Glutamatergic neuron (in vitro differentiated cells): ENCODE measurements around the gene C20orf141. TPM values are rescaled to one million over a fixed set of nuclear protein-coding genes. Genes with fewer than 3 reads are reported as not detected.

ENCODE experiments used
- DNase-seq: peaks from one replicate; pipeline ENCODE4 v3.0.0; 2022
- H3K27ac Mint-ChIP-seq: one replicate; pipeline ENCODE4 v1.8.0; 2020; ENCODE audit warnings: mild to moderate bottlenecking, mixed read lengths, inconsistent platforms; ENCODE audit not compliant: unreplicated experiment
- H3K27me3 Mint-ChIP-seq: one replicate; pipeline ENCODE4 v1.8.0; 2020; ENCODE audit warnings: mild to moderate bottlenecking, moderate library complexity, mixed read lengths, inconsistent platforms; ENCODE audit not compliant: unreplicated experiment
- H3K36me3 Mint-ChIP-seq: one replicate; pipeline ENCODE4 v1.8.0; 2020; ENCODE audit warnings: mild to moderate bottlenecking, mixed read lengths, inconsistent platforms; ENCODE audit not compliant: unreplicated experiment
- H3K4me1 Mint-ChIP-seq: one replicate; pipeline ENCODE4 v1.8.0; 2020; ENCODE audit warnings: mild to moderate bottlenecking, low read depth, mixed read lengths, inconsistent platforms; ENCODE audit not compliant: unreplicated experiment
- H3K4me3 Mint-ChIP-seq: one replicate; pipeline ENCODE4 v1.8.0; 2020; ENCODE audit warnings: mild to moderate bottlenecking, mixed read lengths, inconsistent platforms; ENCODE audit not compliant: unreplicated experiment
- H3K9me3 Mint-ChIP-seq: one replicate; pipeline ENCODE4 v1.8.0; 2020; ENCODE audit warnings: mild to moderate bottlenecking, moderate library complexity, mixed read lengths, inconsistent platforms; ENCODE audit not compliant: unreplicated experiment
- total RNA-seq: library from RNA; stranded (reverse); fragmentation: NEBNext Ultra II Directional; extraction: Animal tissue kit (Norgen Biotek cat#: 25700); gene quantifications from one replicate; pipeline ENCODE4 v1.2.1, GENCODE V29; 2021; ENCODE audit not compliant: unreplicated experiment
- TF ChIP-seq, protein P1 (sequence below): fragments of 200-600 bp; sonication (generic); IDR thresholded peaks from one replicate; pipeline ENCODE4 v1.5.0; 2021; ENCODE audit not compliant: partially characterized antibody, unreplicated experiment

Gene C20orf141
- total RNA-seq, 1 donor from 2014 or later = not detected

DNA sequence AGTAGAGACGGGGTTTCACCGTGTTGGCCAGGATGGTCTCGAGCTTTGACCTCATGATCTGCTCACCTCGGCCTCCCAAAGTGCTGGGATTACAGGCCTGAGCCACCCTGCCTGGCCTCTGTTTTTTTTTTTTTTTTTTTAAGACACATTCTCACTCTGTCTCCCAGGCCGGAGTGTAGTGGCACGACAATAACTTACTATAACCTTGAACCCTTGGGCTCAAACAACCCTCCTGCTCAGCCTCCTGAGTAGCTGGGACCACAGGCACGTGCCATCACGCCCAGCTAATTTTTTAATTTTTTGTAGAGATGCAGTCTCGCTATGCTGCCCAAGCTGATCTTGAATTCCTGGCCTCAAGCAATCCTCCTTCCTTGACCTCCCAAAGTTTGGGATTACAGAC lies 41.0 kb upstream of the C20orf141 start:
- TF ChIP-seq, protein P1, sequence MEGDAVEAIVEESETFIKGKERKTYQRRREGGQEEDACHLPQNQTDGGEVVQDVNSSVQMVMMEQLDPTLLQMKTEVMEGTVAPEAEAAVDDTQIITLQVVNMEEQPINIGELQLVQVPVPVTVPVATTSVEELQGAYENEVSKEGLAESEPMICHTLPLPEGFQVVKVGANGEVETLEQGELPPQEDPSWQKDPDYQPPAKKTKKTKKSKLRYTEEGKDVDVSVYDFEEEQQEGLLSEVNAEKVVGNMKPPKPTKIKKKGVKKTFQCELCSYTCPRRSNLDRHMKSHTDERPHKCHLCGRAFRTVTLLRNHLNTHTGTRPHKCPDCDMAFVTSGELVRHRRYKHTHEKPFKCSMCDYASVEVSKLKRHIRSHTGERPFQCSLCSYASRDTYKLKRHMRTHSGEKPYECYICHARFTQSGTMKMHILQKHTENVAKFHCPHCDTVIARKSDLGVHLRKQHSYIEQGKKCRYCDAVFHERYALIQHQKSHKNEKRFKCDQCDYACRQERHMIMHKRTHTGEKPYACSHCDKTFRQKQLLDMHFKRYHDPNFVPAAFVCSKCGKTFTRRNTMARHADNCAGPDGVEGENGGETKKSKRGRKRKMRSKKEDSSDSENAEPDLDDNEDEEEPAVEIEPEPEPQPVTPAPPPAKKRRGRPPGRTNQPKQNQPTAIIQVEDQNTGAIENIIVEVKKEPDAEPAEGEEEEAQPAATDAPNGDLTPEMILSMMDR = no peak
- DNase-seq = no peak
- H3K27me3 Mint-ChIP-seq = no peaks in the 10 kb centered on the region
- H3K36me3 Mint-ChIP-seq = peaks cover 4% of the 10 kb centered on the region
- no peaks in the 10 kb centered on the region for H3K4me1 Mint-ChIP-seq
- no peak overlapping the region for H3K4me3 Mint-ChIP-seq
- H3K9me3 Mint-ChIP-seq = peaks cover 1% of the 10 kb centered on the region
- H3K27ac Mint-ChIP-seq = no peak overlapping the region

- Mint-ChIP-seq H3K27ac (no peak overlapping the region), H3K36me3 (peaks cover 4% of the 10 kb centered on the region), H3K4me1 (no peaks in the 10 kb centered on the region), H3K27me3 (no peaks in the 10 kb centered on the region), H3K4me3 (no peak overlapping the region), H3K9me3 (peaks cover 1% of the 10 kb centered on the region)
- TF ChIP-seq, protein P1 = no peak
- no peak for DNase-seq
Measured at GRCh38 chr20:2775139-2775538, 39.6 kb upstream of the C20orf141 start.

DNA sequence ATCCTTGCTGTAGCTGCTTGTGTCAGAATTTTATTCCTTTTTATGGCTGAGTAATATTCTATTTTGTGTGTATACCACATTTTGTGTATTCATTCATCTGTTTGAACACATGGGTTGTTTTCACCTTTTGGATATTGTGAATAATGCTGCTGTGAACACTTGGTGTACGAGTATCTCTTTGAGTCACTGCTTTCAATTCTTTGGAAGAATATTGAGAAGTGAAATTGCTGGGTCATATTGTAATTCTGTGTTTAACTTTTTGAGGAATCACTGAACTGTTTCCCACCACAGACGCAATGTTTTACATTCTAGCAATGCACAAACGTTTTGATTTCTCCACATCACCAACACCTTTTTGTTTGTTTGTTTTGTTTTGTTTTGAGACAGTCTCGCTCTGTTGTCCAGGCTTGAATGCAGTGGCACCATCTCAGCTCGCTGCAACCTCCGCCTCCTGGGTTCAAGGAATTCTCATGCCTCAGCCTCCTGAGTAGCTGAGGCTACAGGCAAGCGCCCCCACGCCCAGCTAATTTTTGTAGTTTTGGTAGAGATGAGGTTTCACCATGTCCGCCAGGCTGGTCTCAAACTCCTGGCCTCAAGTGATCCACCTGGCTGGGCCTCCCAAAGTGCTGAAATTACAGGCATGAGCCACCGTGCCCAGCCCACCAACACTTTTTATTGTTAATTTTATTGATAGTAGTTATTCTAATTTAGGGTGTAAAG lies 36.0 kb upstream of the C20orf141 start:
- no peak for DNase-seq
- Mint-ChIP-seq H3K36me3 (peaks cover 4% of the 10 kb centered on the region), H3K27me3 (no peaks in the 10 kb centered on the region), H3K4me3 (no peak overlapping the region), H3K9me3 (peaks cover 1% of the 10 kb centered on the region), H3K4me1 (no peaks in the 10 kb centered on the region), H3K27ac (no peak overlapping the region)
- TF ChIP-seq, protein P1 = no peak

DNA sequence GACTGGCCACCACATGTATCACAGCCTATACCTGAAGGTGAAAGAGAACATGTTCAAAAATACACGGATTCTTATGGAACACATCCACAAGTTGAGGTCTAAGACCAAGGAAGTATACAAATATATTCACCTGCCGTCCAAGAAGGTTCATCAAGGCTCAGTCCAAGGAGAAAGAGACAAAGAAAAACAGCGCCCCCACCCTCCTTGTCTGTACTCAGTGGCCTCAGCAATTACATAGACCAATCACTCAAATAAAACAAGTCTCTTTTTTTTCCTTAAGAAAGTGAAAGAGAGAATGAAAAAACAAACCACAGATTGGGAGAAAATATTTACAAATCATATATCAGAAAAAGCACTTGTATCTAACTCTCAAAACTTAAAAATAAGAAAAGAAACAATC lies 33.8 kb upstream of the C20orf141 start:
- Mint-ChIP-seq H3K27ac (no peak overlapping the region), H3K9me3 (no peaks in the 10 kb centered on the region), H3K4me3 (no peak overlapping the region), H3K4me1 (no peaks in the 10 kb centered on the region), H3K36me3 (no peaks in the 10 kb centered on the region), H3K27me3 (no peaks in the 10 kb centered on the region)
- DNase-seq = no peak
- TF ChIP-seq, protein P1 = no peak

DNA sequence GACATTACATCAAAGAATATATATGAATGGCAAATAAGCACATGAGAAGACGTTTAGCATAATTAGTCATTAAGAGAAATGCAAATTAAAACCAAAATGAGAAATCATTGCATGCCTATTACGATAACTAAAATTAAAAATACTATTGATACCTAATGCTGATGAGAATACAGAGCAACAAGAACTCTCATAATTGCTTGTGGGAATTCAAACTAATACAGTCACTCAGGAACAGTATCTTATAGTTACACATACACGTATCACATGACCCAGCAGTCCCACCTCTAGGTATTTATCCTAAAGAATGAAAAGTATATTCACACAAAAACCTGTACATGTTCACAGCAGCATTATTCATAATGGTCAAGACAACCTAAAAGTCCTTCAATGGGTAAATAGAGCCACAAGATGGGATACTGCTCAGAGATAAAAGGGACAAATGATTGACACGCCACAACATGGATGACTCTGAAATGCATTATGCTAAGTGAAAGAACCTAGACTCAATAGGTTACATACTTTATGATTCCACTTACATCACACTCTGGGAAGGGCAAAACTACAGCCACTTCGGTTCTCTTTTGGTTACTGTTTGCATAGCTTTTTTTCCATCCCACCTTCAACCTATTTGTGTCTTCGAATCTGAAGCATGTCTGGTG lies 30.8 kb upstream of the C20orf141 start:
- H3K27ac Mint-ChIP-seq = no peak overlapping the region
- no peaks in the 10 kb centered on the region for H3K9me3 Mint-ChIP-seq
- H3K27me3 Mint-ChIP-seq = peaks cover 2% of the 10 kb centered on the region
- no peak for DNase-seq
- no peak overlapping the region for H3K4me3 Mint-ChIP-seq
- no peaks in the 10 kb centered on the region for H3K36me3 Mint-ChIP-seq
- TF ChIP-seq, protein P1 = no peak
- H3K4me1 Mint-ChIP-seq = no peaks in the 10 kb centered on the region
